Measurements from ENCODE around the gene SWSAP1. TPM values are rescaled to one million over a fixed set of nuclear protein-coding genes. Genes with fewer than 3 reads are reported as not detected.

SWSAP1 gene
- total and polyA plus RNA-seq, 2 of the 8 experiments (the other 6 are each of a cell fraction or from before 2014, with no cell fraction given) = 3.1 to 5.2 TPM

DNA sequence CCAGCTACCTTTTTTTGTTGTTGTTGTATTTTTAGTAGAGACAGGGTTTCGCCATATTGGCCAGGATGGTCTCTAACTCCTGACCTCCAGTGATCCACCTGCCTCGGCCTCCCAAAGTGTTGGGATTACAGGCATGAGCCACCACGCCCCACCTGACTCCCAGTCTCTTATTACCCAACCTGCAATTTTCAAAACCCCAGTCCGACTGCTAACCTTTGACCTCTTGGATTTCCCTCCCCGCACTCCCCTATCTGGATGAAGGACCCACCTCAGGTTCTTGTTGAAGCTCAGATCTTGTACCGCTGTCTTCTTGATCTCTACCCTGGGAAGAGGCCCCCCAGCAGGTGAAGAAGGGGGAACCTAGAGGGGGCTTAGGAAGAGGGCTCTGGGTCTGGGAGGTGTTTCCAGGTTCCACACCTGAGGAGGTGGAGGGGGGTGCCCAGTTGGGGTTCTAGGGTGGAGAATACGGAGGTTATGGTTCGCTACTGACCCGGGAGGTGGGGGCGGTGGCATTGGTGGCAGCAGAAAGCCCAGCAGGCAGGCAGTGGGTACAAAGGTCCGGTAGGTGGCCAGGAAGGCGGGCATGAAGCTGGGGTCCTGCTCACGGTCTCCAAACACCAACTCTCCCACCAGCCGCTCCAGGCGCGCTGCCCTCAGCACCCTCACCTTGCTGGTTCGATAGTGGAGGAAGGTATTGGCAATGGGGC, 42.0 kb downstream of the SWSAP1 start:
- H3K27ac ChIP-seq (ENCODE audit: low read depth, low read length) = no peak overlapping the region
- H4K91ac ChIP-seq (replicated peaks; ENCODE audit: insufficient read length, low read length) = no peak overlapping the region
- peaks cover 26% of the 10 kb centered on the region for H3K23me2 ChIP-seq (ENCODE audit: low read depth, low read length)
- H3K4me2 ChIP-seq (ENCODE audit: insufficient read depth in 1 of 2, low read depth in 2 of 2, low read length in 2 of 2) = no peak overlapping the region
- ChIA-PET CTCF (ENCODE audit: partially characterized antibody) (interaction anchor here (0.6 to 13.7 kb wide), 6 partner anchors 10 to 53 kb away, joined by 3 to 197 read pairs (median 10); partner anchors contain the start of genes EPOR, ODAD3 and SWSAP1), POLR2A (ENCODE audit: partially characterized antibody) (interaction anchor here (1.1 to 3.6 kb wide), 5 partner anchors 10 to 77 kb away, joined by 3 to 22 read pairs (median 4); partner anchors contain the start of genes ODAD3, PRKCSH and RAB3D)
- H2AK5ac ChIP-seq (ENCODE audit: low read depth, low read length) = no peak overlapping the region
- no peak overlapping the region for H2AFZ ChIP-seq (ENCODE audit: low read length)
- H3K27me3 ChIP-seq (replicated peaks in 1 of 4; ENCODE audit: control insufficient read depth in 3 of 4, extremely low read depth in 1 of 4, insufficient read depth in 3 of 4, low read length in 3 of 4) = peaks cover 0 to 12% (median 9%) of the 10 kb centered on the region in 4 experiments; a peak in 5 of 7 replicates
- H3K4me3 ChIP-seq (ENCODE audit: extremely low read depth in 1 of 4, insufficient read depth in 2 of 4, low read depth in 3 of 4, low read length in 4 of 4) = no peak overlapping the region
- H3K36me3 ChIP-seq (ENCODE audit: control insufficient read depth in 2 of 4, insufficient read depth in 4 of 4, low read length in 3 of 4) = peaks cover 0 to 3% (median 0%) of the 10 kb centered on the region in 4 experiments; a peak in 1 of 8 replicates
- H3K4ac ChIP-seq (replicated peaks; ENCODE audit: insufficient read length, low read depth, low read length) = no peak overlapping the region
- no peak overlapping the region for H3K14ac ChIP-seq (ENCODE audit: insufficient read length)
- H3K23ac ChIP-seq (ENCODE audit: insufficient read length) = no peak overlapping the region
- no peak overlapping the region for H4K5ac ChIP-seq (ENCODE audit: insufficient read length, low read depth, low read length)
- FAIRE-seq (no peak), DNase-seq (ENCODE audit: low read depth in 1 of 2, low spot score in 2 of 2) (no peak)
- H3K56ac ChIP-seq (replicated peaks; ENCODE audit: insufficient read length, low read depth, low read length) = no peak overlapping the region
- no peaks in the 10 kb centered on the region for H3K79me2 ChIP-seq (ENCODE audit: control insufficient read depth in 1 of 2, insufficient read depth in 2 of 2, low read length in 2 of 2)
- peaks cover 5% of the 10 kb centered on the region for H3K79me1 ChIP-seq (ENCODE audit: low read depth, low read length)
- H3K9me3 ChIP-seq (ENCODE audit: insufficient read depth in 2 of 2, low read depth in 1 of 2, low read length in 1 of 2) = no peaks in the 10 kb centered on the region
- H3K9ac ChIP-seq (replicated peaks in 1 of 4; ENCODE audit: extremely low read depth in 1 of 4, low read depth in 3 of 4, low read length in 3 of 4) = no peak overlapping the region
- no peak overlapping the region for H2BK12ac ChIP-seq (ENCODE audit: low read depth, low read length)
- no peak overlapping the region for H2BK5ac ChIP-seq (ENCODE audit: low read depth, low read length)
- H4K8ac ChIP-seq (ENCODE audit: extremely low read depth, insufficient read depth, low read length) = no peak overlapping the region
- no peak overlapping the region; the same call in 1 of the 2 replicates for H2BK15ac ChIP-seq (ENCODE audit: low read length)
- H2BK20ac ChIP-seq (ENCODE audit: low read length) = no peak overlapping the region
- no peak overlapping the region for H3K18ac ChIP-seq (ENCODE audit: extremely low read depth, low read length)
- peaks cover 0 to 2% of the 10 kb centered on the region in 2 experiments for H4K20me1 ChIP-seq (replicated peaks in 1 of 2; ENCODE audit: control insufficient read depth in 1 of 2, insufficient read depth in 2 of 2, low read length in 2 of 2)
- H2BK120ac ChIP-seq (replicated peaks; ENCODE audit: low read depth, low read length) = no peak overlapping the region
- 93% methylated on average over 16 of the region's 17 CpGs; no CpG with 5 or more reads in 1 of the 2 experiments for WGBS, 2 experiments (ENCODE audit: extremely low coverage in 1 of 2, insufficient coverage in 1 of 2, insufficient read length in 1 of 2, insufficient replicate concordance in 2 of 2, low coverage in 1 of 2, low lambda C conversion rate in 2 of 2, missing lambda C conversion rate in 1 of 2)
- H3K4me1 ChIP-seq (replicated peaks in 1 of 4; ENCODE audit: control insufficient read depth in 3 of 4, insufficient read depth in 4 of 4, low read length in 3 of 4) = peaks cover 0 to 9% (median 3%) of the 10 kb centered on the region in 4 experiments; a peak in 3 of 7 replicates
- TF ChIP-seq GABPA (IDR thresholded peaks at IDR 0.05; ENCODE audit: borderline replicate concordance, insufficient read depth, low read length) (no peak), NRF1 (IDR thresholded peaks at IDR 0.05; ENCODE audit: low read depth, low read length) (no peak), RBBP5 (IDR thresholded peaks at IDR 0.05; ENCODE audit: borderline replicate concordance, low read depth, low read length) (no peak), TCF12 (IDR thresholded peaks at IDR 0.05; ENCODE audit: low read depth, low read length) (no peak), TBP (IDR thresholded peaks at IDR 0.05; ENCODE audit: low read depth, low read length) (no peak), TEAD4 (IDR thresholded peaks at IDR 0.05; ENCODE audit: low read depth, low read length) (no peak), CHD1 (IDR thresholded peaks at IDR 0.05; ENCODE audit: low read depth, low read length) (no peak), JUND (IDR thresholded peaks at IDR 0.05; ENCODE audit: low read length) (no peak), SP2 (IDR thresholded peaks at IDR 0.05; ENCODE audit: low read length) (no peak), BCL11A (IDR thresholded peaks at IDR 0.05; ENCODE audit: low read depth in 2 of 2, low read length in 2 of 2) (no peak), RFX5 (IDR thresholded peaks at IDR 0.05; ENCODE audit: borderline replicate concordance, low read depth, low read length) (no peak)
- TF ChIP-seq, protein P1, sequence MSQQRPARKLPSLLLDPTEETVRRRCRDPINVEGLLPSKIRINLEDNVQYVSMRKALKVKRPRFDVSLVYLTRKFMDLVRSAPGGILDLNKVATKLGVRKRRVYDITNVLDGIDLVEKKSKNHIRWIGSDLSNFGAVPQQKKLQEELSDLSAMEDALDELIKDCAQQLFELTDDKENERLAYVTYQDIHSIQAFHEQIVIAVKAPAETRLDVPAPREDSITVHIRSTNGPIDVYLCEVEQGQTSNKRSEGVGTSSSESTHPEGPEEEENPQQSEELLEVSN (IDR thresholded peaks at IDR 0.05) = no peak
